ENCODE data around the gene CXCL6. TPM values are rescaled to one million over a fixed set of nuclear protein-coding genes. Genes with fewer than 3 reads are reported as not detected.

CXCL6 gene
- total RNA-seq, 1 donor from 2014 or later, result 0.27 TPM

Other genes with a start within 250 kb of the CXCL6 start
- gene RASSF6, start 216.2 kb upstream of the CXCL6 start, total RNA-seq, result not detected
- gene CXCL8, start 96.1 kb upstream of the CXCL6 start, total RNA-seq, result not detected
- not detected for gene PF4V1, start 16.6 kb downstream of the CXCL6 start, total RNA-seq
- gene CXCL1, start 32.7 kb downstream of the CXCL6 start, total RNA-seq, result 1.3 TPM
- 1.0 TPM for gene PF4, start 145.3 kb downstream of the CXCL6 start, total RNA-seq
- gene PPBP, start 151.5 kb downstream of the CXCL6 start, total RNA-seq, result 0.35 TPM
- 0.08 TPM for gene CXCL5, start 162.0 kb downstream of the CXCL6 start, total RNA-seq
- gene CXCL3, start 202.0 kb downstream of the CXCL6 start, total RNA-seq, result 0.16 TPM